HG02610 (cell line): ENCODE results near the gene COL23A1.
"Not testable (repeated sequence)": the region's sequence is repeated elsewhere in the genome, so short reads cannot be mapped to it uniquely, and the experiment has no call there.

Experiments
- ATAC-seq: cut with Tn5 transposase; IDR thresholded peaks from one replicate; pipeline ENCODE4 v1.9.1; 2021; ENCODE audit warnings: mild to moderate bottlenecking, moderate library complexity; ENCODE audit not compliant: unreplicated experiment

The COL23A1 gene

DNA sequence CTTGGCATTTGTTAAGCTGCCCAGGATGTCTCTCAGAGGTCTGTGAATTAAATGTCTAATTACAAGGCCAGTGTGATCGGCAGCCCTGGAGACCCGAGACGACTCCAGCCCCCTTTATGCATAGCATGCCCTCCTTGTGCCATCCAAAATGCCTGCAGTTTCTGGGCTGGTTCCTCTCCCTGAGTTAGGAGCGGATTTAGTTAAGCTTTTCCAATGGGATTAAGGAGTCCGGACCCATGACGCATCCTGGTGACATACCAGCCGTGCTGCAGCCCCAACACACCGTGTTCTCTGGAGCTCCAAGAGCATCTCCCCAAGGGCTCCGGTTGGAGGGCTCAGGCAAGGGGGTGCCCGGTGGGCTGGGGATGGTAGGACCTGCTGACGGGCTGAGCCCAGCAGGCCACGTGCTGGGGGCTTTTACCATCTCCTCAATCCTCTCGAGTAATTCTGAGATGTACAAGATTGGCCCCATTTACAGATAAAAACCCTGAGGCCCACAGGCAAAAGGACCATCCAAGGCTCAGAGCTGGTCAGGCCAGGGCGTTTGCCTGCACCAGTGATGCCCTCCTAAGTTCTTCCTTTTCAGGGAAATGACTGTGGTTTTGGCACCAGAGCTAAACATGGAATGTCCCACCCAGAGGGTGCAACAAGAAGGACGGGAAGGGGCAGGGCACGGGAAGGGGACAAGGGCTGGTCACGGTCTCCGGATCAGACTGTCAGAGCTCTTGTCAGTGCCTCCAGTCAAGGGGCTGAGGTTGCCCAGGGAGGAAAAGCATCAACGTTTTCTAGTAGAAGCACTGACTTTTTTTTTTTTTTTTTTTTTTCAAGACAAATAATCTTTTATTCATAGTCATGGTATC is 275.0 kb downstream of the COL23A1 start:
- no peak for ATAC-seq

DNA sequence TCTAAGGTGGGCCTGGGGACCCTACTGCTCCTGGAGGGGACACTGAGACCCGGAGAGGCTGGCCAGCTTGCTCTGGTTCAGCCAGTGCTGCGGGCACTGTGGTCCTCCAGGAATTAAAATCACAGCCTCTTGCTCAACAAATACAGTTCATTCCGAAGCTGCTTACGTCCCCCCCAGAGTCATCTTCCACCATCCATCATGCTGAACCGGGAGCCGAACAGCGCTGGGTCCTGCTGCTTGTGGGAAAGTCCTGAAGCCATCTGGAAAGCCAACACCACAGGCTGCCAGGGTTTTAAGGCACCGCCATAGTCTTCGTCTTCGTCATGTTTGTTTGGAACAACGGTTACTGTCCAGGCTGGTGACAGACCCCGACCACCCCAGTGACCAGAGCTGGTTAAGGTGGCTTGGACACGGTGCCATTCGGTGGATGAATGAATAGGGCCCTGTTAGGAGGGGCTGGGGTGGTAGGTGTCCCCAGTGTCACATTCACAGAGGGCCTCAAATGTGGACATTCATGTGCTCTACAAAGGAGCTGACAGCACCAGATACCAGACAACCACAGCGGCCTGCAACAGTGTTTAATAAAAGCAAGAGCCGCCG is 276.0 kb downstream of the COL23A1 start:
- no peak for ATAC-seq

DNA sequence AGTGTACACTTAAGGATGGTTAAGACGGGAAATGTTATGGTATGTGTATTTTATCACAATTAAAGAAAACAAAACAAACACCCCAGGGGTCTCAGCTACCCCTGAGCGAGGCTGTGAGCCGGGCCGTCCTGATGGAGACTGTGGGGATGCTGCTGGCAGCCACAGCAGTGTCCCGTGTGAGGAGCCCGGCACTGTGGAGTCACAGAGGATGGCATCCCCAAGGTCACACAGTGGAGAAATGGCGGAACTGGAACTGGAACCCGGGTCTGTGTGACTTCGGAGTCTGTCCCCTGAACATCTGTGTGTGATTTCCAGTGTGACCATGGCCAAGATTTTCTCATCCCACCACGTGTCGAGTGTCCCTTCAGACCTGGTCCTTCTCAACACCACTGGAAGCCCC is 276.9 kb downstream of the COL23A1 start:
- ATAC-seq = no peak

DNA sequence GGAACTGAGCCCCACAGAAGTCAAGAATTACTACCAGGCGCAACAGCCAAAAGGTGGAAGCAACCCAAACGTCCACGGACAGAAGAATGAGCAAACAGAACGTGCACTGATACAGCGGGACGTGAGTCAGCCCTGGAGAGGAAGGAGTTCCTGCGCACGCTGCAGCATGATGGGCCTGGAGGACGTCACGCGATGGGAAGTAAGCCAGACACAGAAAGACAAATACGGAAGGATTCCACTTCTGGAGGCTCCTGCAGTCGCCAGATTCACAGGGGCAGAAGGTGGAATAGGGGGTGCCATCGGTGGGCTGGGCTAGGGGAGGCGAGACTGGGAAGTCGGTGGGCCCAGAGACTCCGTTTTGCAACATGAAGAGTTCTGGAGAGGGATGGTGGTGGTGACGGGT is 277.3 kb downstream of the COL23A1 start:
- no peak for ATAC-seq

DNA sequence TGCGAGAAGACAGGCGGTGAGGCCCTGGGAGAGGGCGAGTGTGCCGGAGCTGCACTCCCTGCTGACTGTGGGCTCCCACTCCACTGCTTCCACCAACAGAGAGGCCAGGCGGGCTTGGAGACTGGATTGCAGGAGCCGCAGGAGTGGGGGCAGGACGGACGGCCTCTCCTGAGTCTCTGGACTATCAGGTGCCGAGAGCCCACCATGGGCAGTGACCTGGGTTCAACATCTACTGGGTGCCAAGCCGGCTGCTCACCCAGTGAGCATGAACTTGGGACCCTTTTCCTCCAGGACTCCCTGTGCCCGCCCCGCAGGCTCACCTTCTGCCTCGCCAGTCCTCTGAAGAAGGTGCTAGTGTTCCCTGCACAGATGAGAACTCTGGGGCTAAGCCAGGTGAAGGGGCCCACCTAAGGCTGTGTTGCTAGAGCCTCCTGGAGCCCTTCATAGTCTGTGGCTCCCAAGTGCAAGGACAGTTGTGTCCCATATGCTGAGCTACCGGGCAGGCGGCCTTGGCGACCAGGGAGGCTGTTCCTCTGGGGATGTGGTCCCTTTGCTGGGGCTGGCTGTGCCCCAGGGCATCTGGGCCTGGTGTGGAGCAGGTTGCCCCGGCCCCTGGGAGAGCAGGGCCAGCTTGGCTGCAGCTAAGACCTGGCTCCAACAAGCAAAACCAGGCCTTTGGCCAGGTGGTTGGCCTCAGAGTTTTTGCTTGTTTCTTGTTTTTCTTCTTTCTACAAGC is 279.9 kb downstream of the COL23A1 start:
- ATAC-seq = no peak

DNA sequence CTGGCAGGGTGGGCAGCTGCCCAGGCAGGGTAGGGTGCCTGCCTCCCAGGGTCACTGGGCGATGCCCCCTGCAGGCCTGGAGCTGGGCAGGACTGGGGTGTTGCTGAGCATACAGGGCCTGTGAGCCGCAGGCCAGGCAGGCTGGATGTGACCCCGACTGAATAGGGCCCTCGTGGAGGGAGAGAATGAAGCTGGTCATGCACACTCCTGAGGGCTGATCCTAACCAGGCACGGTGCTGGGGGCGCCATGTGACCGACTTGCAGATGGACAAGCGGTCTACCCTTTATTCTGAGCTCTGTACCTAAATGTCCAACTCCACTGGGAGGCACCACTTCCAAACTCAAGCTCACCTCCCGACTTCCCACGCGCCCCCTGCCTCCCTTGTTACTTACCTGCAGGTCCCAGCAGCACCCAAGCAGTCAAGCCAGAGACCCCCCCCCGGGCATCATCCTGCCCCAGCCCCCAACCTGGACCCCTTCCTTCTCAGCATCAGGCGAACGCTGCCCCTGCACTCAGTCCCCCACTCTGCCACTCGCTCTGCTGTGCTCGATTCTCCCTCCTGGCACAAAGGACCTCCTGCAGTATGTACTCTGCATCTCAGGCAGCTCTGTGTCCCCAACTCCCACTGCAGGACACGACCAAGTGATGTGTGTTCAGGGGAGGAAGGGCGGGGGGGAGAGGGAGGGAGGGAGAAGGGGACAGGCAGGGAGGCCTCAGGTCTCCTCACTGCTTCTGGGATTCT is 280.8 kb downstream of the COL23A1 start:
- no peak for ATAC-seq

DNA sequence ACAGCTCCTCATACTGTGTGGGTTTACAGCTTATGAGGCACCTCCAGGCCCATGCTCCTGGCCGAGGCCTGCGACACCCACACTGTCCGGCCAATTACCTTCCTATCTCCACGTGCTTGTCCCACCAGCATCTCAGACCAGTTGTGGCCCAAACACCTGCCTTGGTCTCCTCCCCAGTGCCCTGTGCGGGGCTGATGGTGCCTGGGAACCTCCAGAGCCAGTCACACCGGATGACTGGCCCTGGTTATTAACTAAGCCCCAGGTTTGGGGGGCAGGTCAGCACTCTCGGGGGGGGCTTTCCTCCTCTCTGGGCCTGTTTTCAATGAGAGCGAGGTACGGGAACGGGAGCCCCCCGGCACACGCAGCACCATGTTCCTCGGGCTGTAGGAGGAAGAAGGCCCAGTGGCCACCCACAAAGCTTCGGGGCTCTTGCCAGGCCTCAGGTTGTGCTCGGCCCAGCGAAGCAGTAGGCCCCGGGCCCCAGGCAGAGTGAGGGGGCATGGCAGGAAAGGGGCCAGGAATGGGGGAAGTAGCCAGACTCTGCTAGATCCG is 281.6 kb downstream of the COL23A1 start:
- no peak for ATAC-seq

DNA sequence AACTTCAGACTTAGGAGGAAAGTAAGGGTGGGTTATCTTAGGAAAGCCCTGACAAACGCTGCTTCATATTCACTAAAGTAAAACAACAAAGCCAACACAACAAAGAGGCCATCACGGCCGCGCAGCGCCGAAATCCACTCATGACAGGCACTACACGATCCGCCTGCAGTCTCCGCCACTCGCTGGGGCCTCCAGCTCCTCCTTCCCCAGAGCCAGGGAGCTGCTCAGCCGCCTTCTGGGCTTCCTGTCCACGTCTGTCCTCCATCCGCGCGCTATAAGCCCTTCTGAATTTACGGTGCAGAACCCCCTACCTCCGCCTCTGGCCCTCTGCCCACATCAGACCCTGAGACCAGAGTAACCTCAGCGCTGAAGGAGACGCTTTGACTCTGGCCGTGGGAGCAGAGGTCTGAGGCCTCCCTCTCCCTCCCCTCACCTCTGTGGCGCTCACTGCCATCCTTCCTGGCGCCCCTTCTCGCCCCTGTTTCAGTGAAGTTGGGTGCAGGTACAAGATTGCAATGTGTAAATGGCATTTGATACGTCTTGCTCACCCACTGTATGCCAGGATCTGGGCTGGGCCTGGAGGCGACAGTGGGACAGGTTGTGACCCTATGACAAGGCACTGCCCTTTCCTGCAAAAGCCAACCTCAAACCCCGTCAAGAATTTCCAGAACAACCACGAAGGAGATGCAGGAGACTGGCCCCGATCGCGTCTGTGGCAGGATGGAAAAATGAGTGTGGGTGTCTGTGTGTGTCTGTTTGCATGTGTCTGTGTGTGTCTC is 282.7 kb downstream of the COL23A1 start:
- ATAC-seq = no peak

DNA sequence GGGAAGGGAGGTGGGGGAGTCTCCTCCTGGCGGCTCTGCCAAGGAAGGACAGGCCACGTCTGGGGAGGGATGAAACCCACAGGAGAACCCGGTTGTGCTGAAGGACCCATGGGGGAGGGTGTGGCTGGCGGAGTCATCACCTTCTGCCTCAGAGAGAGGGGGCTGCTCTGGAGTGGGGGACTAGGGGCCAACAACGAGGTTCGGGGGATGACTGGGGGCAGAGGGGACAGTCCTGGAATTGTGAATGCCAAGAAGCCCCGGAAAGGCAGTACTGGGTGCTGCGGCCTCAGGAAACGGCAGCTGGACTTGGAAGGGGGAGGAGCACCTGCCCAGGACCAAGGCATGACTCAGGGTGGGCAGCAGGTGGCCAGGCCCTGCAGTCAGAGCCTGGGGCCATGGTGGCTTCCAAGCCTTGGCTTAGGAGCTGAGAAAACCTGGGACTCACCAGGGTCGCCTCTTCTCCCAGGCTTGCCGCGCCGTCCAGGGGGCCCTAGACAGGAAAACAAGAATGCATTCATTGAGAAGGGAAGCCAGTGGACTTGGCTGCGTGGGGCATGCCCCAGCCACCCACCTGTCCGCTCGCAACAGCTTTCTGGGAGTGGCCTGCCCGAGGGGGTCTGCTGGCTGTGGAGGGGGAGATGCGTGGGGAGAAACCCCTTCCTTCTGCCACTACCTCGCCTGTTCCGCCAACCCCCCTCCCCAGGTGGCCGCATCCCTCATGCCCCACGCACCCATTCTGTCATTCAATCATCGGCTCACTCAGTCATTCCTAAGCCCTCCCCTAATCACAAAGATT is 283.6 kb downstream of the COL23A1 start:
- no peak for ATAC-seq

DNA sequence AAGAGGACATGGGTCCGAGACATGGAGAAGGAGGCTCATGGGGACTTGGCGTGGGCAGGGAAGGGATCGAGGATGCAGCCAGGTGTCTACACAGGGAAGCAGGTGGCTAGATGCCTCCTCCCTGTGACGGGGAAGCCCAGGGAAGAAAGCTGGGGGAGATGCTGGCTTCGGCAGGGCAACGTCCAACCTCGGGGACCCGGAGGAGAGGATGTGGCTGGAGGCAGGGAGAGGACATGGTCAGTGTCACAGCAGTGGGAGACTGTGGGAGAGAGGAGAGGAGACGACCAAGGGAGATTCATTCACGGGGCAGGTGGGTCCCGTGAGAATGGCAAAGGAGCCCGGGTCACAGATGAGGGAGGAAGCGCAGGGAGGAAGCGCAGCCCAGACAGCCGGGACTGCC is 284.4 kb downstream of the COL23A1 start:
- no peak for ATAC-seq

DNA sequence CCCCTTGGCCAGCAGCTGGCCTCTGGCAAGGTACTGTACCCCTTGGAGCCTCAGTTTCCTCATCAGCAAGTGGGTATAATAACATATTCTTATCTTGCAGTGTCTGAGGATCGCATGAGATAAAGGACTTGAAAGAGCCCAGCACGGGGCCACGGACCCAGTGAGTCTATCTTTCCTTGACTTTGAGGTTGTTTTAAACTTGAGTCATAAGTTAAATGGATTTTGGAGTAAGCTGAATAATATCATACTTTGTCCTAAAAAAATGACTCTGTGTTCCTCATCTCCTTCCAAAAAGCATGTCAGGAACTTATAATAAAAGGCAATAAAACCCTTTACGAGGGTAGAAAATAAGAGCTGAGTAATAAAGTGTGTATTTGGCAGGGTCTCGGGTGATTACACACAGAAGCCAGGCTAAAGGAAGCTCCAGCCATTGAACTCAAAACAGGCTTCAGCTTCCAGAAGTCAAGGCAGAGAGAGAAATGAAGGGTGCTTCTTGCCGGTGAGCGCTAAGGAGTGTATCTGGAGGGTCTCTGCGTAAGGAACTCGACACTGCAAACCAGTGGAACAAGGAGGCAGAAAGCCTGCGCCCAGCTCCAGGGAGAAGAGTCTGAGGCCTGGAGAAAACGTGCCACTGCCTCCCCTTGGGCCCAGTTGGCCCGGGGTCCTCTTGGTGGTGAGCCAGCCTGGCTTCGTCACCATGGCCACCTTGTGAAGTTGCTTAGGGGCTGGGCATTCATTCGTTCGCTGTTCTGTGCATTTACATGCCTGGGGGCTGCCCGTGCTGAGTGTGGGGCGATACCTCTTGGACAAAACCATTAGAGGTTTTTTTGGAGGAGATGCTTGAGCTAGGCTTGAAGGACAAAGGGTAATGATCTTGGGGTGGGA is 285.2 kb downstream of the COL23A1 start:
- no peak for ATAC-seq

DNA sequence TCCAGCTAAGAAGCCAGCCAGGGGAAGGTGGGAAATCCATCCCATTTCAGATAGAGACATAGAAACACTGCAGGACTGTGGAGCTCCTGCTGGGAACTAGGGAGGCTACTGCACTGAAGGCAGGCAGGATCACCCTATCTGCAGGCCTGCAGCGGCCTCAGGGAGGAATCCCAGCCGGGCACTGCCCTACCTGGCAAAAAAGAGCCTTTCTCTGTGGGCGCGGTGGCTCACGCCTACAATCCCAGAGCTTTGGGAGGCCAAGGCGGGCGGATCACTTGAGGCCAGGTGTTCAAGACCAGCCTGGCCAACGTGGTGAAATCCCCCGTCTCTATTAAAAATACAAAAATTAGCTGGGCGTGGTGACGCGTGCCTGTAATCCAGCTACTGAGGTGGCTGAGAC is 286.2 kb downstream of the COL23A1 start:
- no peak for ATAC-seq

DNA sequence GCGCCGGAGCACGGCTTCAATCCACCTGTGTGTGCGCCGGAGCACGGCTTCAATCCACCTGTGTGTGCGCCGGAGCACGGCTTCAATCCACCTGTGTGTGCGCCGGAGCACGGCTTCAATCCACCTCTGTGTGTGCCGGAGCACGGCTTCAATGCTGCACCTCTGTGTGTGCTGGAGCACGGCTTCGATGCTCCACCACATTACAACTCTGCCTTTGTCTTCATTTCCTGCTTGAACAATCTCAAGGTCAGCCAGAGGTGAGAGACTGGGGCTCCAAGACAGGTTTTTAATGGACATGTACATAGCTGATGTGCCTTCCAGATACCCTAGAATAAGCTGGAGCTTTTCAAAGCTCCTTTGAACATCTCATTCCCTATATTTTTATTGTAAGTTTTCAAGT is 287.9 kb downstream of the COL23A1 start:
- not testable (repeated sequence) for ATAC-seq

DNA sequence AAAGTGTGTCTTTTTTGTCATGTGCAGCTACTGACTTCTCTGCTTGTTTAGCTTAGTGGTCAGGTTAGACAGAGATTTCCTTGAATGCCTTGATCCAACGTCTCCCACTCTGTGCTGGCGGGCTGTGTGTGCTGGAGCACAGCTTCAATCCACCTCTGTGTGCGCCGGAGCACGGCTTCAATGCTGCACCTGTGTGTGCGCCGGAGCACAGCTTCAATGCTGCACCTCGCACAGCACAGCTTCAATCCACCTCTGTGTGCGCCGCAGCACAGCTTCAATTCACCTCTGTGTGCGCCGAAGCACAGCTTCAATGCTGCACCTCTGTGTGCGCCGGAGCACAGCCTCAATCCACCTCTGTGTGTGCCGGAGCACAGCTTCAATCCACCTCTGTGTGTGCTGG is 288.6 kb downstream of the COL23A1 start:
- ATAC-seq = no peak

DNA sequence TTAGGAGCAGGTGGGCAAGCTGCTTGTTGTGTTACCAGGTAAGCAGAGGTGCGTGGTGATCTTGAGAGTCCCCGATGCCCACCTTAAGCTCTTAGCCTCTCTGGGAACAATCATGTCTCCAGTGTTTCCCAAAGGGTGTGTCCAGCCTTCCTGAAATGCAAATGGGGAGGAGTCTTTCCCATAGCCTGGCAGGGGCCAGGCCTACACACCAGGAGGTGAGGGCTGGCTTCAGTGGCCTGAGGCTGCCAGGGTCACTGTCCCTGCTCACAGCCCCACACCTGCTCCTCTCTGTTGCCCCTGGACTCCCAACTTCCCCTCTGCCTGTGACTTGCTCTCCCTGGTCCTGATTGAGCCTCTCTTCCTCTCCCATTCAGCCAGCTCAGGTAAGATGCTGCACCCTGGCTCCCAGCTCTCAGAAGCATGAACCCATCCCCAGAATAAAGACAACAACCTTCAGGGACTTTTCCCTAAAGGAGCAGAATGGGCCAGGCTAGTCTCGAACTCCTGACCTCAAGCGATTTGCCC is 291.8 kb downstream of the COL23A1 start:
- no peak for ATAC-seq

DNA sequence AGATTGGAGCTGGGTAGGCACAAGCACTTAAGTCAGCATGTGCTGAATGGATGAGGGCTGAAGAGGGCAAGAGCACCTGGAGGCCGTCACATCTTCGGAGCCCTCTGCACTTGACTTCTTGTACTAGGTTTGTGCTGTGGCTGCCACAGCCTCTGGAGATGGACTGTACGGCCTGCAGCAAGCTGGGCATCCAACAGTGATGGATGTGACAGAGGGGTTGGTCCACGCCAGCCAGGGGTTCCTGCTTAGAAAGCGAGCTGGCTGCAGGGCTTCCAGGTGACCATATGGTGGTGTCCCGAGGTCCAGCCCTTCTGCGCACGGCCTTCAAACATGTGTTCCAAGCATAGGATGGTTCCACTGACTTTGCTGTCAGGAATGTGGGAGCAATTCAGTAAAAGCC is 292.4 kb downstream of the COL23A1 start:
- ATAC-seq = no peak

DNA sequence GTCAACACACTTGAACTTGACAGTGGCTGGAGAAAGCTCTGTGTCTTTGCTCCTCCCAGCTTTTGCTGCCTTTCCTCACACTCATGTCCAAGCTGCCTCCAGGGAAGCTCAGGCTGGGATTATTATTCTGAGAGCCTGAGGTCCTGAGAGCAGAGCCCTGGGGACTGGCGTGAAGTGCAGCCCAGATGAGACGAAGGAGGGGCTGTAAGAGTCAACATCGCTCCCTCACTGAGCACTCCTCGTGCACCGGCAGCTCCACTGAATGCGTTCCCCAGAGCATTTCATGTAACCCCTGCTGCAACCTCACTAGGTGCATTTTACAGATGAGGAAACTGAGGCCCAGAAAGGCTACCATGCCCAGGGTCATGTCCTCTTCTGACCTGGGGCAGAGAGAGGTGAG is 294.1 kb downstream of the COL23A1 start:
- no peak for ATAC-seq

DNA sequence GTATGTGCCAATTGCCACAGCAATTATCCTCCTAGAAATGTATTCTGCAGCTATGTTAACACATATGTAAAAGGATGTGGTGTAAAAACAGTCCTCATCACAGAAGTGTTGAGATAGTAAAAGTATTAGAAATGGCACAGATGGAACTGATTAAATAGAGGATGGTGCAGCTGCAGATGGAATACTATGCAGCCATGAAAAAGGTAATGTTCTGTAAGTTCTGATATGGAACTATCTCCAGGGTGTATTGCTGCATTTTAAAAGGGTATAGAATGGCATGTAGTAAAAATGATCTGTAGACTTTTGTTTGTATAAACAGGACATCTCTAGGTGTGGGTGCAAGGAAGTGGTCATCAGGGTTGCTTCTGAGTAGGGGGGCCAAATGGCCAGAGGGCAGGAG is 294.6 kb downstream of the COL23A1 start:
- ATAC-seq = no peak
